A549 (cell line): ENCODE data around the gene FBXO34.

Experiments used
- BHLHE40 ChIP-seq: IDR thresholded peaks from 2 replicates; pipeline ENCODE4 v1.6.1; 2012; ENCODE audit warnings: low read depth, low read length, inconsistent platforms
- CTCF ChIP-seq: fragments of >200 bp; sonication (Bioruptor Twin); formaldehyde crosslinking; IDR thresholded peaks from 3 replicates; pipeline ENCODE4 v1.5.1; 2016
- EP300 ChIP-seq, 2 experiments: fragments of >200 bp; sonication (Bioruptor Twin); formaldehyde crosslinking; IDR thresholded peaks; 2 replicates in 1 of 2; 3 replicates in 1 of 2; pipeline ENCODE4 v1.6.1; 2016 to 2017
- ESRRA ChIP-seq: fragments of 150-350 bp; IDR thresholded peaks from 2 replicates; pipeline ENCODE4 v1.6.1; 2014; ENCODE audit warnings: mild to moderate bottlenecking, low read length, borderline replicate concordance
- FOSL2 ChIP-seq, 2 experiments: fragments of 450-650 bp in 1 of 2; fragments of >200 bp in 1 of 2; sonication (Bioruptor Twin) in 1 of 2; formaldehyde crosslinking; IDR thresholded peaks; 2 replicates each; pipeline versions ENCODE4 v1.5.0 to v1.6.1; 2016 to 2020; ENCODE audit warnings: mild to moderate bottlenecking in 1 of 2, moderate library complexity in 1 of 2
- MAFK ChIP-seq: fragments of 450-650 bp; IDR thresholded peaks from 2 replicates; pipeline ENCODE4 v1.6.1; 2014; ENCODE audit not compliant: partially characterized antibody
- NR3C1 ChIP-seq: fragments of >200 bp; sonication (Bioruptor Twin); formaldehyde crosslinking; IDR thresholded peaks from 3 replicates; pipeline ENCODE4 v1.6.1; 2017
- POLR2AphosphoS2 ChIP-seq: conservative IDR thresholded peaks from 2 replicates; pipeline ENCODE4 v1.6.1; 2012; ENCODE audit warnings: low read length, improper control_type of control experiment, inconsistent platforms
- RAD21 ChIP-seq, 2 experiments: fragments of >200 bp in 1 of 2; sonication (Bioruptor Twin) in 1 of 2; formaldehyde crosslinking in 1 of 2; IDR thresholded peaks in 1 of 2; conservative IDR thresholded peaks in 1 of 2; 2 replicates in 1 of 2; 3 replicates in 1 of 2; pipeline ENCODE4 v1.6.1; 2012 to 2018; ENCODE audit warnings: inconsistent platforms in 1 of 2
- TF ChIP-seq, protein P1 (sequence below): fragments of 250-450 bp; sonication (Bioruptor Pico); IDR thresholded peaks from 2 replicates; pipeline ENCODE4 v1.5.0; 2021; ENCODE audit warnings: mild to moderate bottlenecking, moderate library complexity, borderline replicate concordance

- TF ChIP-seq CTCF (no peak), BHLHE40 (no peak), MAFK (no peak), RAD21 (conservative IDR thresholded peaks at IDR 0.05 in 1 of 2, IDR thresholded peaks at IDR 0.05 in 1 of 2) (no peak), NR3C1 (no peak), EP300 (IDR thresholded peaks at IDR 0.05) (no peak), FOSL2 (IDR thresholded peaks at IDR 0.05) (no peak), FOSL2 (CRISPR knock-in tag; IDR thresholded peaks at IDR 0.05) (no peak), ESRRA (no peak), POLR2AphosphoS2 (no peak)
- TF ChIP-seq, protein P1, sequence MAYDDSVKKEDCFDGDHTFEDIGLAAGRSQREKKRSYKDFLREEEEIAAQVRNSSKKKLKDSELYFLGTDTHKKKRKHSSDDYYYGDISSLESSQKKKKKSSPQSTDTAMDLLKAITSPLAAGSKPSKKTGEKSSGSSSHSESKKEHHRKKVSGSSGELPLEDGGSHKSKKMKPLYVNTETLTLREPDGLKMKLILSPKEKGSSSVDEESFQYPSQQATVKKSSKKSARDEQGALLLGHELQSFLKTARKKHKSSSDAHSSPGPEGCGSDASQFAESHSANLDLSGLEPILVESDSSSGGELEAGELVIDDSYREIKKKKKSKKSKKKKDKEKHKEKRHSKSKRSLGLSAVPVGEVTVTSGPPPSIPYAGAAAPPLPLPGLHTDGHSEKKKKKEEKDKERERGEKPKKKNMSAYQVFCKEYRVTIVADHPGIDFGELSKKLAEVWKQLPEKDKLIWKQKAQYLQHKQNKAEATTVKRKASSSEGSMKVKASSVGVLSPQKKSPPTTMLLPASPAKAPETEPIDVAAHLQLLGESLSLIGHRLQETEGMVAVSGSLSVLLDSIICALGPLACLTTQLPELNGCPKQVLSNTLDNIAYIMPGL (CRISPR knock-in tag): no peak
These were observed 10.2 kb downstream of the FBXO34 start for GRCh38 chr14:55281316-55281839.
